8988T (cell line): ENCODE results near the gene CREG2.
"Not testable (repeated sequence)": the region's sequence is repeated elsewhere in the genome, so short reads cannot be mapped to it uniquely, and the experiment has no call there.

ENCODE experiments used
- DNase-seq: peaks from one replicate; pipeline ENCODE4 v3.0.0; 2011

The CREG2 gene

DNA sequence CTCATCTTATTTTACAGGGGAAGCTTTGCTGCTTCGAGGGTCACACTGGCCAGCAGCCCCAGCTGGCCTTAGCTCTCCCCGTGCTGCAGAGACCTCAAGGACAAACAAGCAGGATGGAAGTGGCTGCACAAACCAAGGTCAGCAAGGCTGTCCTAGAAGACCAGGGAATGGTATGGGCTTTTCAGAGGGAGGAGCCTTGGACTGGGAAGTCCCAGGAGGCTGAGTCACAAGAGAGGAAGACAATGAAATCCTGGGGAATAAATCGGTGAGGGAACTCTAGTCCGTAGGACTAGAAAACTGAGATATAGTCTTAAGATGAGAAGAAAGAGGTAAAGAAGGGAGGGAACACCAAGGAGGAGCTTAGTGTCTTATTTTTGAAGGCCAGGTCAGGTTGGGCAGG, 15.7 kb downstream of the CREG2 start:
- DNase-seq: no peak

GRCh38 chr2:101369100-101369499, 18.2 kb downstream of the CREG2 start:
- no peak for DNase-seq

- DNase-seq: no peak
Measured at GRCh38 chr2:101368376-101368775, 18.9 kb downstream of the CREG2 start.

DNA sequence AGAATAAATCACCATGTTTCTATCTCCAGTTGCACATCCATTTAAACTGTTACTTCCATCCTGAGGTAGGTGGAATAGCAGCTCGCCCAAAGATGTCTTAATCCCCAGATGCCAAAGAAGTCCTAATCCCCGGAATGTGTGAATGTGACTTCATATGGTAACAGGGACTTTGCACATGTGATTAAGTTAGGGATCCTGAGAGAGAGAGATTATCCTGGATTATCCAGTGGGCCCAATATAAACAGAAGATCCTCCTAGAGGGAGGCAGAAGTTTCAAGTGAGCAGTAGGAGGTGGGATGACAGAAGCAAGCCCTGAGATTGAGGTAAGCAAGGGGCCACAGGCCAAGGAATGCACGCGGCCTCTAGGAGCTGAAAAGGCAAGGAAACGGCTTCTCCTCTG, 19.8 kb downstream of the CREG2 start:
- no peak for DNase-seq

DNA sequence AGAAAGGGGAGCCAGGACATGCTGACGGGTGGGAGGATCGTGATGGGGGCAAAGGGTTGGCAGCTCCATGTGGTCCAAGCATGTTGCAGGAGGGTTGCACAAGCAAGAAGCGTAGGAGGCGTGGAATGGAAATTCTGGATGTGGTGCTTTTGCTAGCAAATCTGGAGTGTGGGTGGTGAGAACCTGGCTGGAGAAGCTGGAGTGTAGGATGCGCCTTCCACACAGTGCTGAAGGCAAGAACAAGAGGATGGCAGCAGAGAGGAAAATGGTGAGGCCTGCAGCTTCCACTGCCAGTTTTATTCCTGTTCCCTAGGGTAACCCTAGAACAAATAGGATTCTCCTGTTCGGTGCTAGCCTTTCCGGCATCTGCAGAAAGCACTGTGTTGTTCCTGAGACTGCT, 22.4 kb downstream of the CREG2 start:
- DNase-seq: no peak

DNA sequence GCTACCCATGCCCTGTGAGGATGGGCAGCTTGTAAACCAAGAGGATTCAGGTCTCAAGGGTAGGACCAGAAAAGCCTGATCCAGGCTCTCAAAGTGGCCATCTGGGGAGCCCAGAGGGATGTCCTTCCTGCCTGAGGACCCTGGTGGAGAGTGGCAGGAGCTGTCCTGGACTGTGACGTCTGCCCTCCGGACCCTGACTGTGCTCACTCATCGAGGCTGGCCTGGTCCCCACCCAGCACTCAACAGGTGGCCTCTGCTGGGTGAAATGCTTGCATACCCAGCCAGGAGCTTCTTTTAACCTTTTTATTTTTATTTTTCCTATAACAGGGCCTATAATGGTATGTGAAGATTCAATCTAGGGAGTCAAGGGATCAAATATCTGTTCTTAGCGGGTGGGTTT, 24.5 kb downstream of the CREG2 start:
- DNase-seq: no peak

- no peak for DNase-seq
Measured at GRCh38 chr2:101362316-101362715, 25.0 kb downstream of the CREG2 start.

- no peak for DNase-seq
Measured at GRCh38 chr2:101361522-101361921, 25.8 kb downstream of the CREG2 start.

DNA sequence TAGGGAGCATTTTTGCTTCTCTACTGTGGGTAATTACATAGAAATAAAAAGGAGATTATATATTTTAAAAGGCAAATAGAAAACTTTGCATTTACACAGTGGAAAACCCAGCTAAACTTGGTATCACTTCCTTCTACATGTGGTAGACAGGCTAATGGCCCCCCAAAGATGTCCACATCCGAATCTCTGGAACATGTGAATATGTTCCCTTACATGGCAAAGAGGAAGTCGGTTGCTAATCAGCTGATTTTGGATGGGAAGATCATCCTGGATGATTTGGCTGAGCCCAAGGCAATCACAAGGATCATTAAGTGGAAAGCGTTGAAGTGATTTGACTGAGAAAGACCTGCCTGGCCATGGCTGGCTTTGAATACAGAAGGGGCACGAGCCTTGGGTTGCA, 26.2 kb downstream of the CREG2 start:
- DNase-seq: no peak

- DNase-seq: no peak
Measured at GRCh38 chr2:101360232-101360631, 27.1 kb downstream of the CREG2 start.

- no peak for DNase-seq
Measured at GRCh38 chr2:101359410-101359954, 27.8 kb downstream of the CREG2 start.

DNA sequence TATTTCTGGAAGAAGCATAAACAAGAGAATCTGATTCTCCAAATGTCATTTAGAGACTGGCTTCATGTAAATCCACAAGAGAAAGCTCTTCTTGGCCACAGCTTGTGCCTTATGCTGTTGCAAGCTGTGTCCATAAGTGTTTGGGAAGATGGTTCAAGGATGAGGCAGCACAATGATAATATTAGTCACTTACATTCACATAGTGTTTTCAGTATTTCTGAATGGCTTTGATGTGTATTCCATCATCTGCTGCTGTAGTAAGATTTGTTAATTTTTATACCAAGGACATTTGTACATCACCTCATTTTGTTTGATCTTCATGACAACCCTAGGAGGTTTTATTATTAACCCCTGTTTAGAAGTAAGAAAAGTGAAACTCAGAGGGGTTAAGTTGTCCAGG, 29.9 kb downstream of the CREG2 start:
- DNase-seq: no peak

- DNase-seq: no peak
Measured at GRCh38 chr2:101356521-101356920, 30.8 kb downstream of the CREG2 start.

- DNase-seq: no peak
Measured at GRCh38 chr2:101356055-101356454, 31.2 kb downstream of the CREG2 start.

DNA sequence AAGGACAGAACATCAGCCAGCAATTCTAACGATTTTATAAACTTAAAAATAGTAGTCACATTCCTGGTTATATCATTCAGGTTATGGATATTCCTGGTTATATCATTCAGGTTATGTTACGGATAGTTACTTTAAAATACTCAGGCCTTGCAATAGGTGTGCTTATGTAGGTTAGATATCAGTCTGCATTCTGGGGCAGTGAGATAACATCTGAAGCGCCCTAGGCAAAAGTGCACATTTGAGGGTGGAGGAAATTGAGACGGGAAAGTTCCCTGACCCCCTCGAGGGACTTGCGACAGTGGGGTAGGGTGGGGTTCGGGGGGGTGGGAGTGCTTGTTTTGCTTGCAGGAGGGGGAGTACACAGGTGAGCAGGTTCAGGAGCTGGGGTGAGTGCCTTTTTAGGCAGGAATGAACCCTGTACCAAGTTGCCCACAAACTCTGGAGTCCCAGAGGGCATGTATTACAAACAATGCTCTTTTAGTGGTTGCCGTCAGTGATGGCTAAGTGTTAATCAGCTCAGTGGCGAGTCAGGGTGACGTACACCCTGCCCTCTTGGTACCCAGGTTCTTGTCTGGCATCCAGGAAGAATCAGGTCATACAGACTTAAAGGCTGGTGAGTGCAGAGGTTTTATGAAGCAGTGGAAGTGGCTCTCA, 31.8 kb downstream of the CREG2 start:
- no peak for DNase-seq

DNA sequence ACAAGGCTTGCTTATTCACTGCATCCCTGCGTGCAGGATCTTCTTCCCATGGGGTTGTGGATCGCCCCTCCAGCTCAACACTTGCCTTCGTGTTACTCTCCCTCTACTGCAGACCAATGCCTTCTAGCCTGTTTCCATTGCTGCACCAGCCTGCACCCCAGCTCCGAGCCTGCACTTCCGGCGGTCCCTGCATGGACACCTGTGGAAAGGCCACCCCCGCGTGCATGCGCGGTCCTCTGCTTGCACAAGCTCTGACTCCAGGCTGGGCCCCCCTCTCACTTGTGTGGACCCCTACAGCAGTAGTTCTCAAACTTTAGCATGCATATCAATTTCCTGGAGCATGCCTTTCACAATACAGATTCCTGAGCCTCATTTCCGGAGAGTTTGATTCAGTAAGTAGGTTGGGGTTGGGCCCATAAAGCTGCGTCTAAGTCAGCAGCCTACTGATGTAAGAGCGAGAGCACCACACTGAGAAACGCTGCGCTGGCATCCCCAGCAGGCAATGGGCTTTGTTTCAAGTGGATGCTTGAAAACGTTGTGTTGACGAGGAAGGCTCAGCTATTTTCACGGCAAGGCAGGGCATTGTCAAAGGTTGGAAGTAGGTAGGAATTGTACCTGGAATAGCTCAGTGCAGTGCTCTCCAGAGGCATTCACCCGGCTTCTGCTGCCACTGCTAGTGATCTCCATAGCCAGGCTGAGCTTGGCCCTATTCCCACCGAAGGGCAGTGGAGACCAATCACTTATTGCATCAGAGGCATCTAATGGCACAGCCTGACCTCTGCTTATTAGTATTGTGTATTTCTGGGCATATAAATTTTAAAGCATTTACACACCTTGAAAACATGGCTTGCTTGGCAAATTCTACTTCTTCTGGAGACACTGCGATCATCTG, 32.6 kb downstream of the CREG2 start:
- no peak for DNase-seq

DNA sequence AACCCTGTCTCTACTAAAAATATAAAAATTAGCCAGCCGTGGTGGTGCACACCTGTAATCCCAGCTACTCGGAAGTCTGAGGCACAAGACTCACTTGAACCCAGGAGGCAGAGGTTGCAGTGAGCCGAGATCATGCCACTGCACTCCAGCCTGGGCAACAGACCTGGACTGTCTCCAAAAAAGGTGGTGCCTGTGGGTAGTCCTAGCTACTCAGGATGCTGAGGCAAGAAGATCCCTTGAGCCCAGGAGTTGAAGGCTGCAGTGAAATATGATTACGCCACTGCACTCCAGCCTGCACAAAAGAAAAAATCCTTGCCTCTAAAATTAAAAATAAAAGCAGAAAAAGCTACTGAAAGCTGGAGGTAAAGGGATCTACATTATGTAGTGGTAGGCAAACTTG, 34.7 kb downstream of the CREG2 start:
- DNase-seq: not testable (repeated sequence)

DNA sequence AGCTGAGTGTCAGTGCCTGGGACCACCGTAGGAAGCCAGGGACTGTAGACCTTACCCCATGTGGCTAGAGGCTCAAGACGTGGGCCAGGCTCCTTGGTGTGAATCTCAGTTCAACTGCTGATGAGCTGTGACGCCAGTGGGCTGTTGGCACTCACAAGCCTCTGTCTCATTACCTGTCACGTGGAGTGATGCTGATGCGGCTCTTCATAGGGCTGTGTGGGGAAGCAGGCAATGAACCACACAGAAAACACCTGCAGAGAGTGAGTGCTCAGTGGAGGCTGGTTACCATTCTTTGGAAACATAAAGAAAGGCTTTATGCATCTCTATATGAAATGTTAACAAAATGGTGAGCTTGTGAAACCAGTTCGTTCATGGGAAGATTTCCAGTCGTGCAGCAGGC, 36.1 kb downstream of the CREG2 start:
- DNase-seq: no peak

GRCh38 chr2:101349893-101350662, 37.2 kb downstream of the CREG2 start:
- DNase-seq: no peak

DNA sequence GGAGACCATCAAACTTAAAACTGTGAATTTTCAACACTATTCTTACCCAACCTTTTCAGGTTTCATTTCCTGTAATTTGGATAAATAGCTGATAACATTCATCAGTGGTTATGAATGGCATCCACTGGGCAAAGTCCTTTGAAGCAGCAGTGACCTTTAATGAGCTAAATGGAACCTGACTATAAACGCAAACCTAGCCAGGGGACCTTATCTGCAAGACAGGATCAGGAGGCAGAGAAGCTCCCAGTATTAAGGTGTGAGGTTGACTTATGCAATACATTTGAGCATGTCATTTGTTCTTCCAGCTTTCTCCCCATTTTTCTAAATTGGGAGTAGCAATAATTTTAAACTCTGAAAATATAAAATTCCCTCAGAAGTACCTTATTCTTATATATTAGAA, 38.4 kb downstream of the CREG2 start:
- DNase-seq: no peak

DNA sequence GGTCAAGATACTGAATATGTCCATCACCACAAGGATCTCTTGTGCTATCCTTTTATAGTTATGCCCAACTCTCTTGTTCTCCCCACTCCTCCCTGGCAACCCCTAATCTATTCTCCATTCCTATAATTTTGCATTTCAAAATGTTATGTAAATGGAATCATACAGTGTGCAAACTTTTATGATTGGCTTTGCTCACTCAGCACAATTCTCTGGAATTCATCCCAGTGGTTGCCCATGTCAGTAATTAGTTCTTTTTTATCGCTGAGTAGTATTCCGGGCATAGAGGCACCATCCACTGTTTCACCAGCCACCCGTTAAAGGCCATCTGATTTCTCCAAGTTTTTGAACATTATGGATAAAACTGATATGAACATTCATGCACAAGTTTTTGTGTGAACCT, 40.4 kb downstream of the CREG2 start:
- DNase-seq: no peak

DNA sequence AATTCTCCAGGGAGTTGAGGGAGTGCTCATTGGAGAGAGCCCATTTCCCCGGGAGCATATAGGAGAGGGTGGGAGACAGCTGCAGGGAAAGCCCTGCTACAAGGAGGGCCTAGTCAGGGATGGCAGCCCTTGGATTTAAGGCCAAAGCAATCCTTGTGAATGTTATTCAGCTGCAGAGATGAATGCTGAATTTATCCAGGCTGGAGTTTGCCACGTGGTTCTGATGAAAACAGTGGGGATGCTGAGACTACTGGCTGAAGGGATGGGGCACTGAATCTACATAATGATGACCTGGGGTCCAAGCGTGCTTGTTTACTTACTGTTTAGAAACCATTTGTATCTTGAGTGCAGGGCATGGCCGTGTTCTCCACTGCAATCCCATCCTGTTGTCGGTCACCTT, 43.2 kb downstream of the CREG2 start:
- no peak for DNase-seq

DNA sequence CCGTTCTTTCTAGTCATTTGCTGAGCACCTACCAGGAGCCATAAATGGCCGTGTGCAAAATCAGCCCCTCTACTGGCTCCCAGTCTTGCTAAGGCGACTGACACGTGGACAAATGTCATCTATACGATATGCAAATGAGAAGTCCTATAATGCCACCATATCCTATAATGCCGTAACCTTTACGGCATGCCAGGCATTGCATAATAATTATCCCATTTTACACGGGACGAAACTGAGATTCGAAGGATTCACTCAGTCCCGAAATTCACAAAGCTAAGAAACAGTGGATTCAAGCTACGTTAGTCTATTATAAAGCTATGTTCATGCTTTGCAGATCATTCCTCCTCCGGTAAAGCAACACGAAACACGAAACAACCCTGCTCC, 44.7 kb downstream of the CREG2 start:
- DNase-seq: no peak
